ENCODE data around the gene YIPF3. TPM values are rescaled to one million over a fixed set of nuclear protein-coding genes. Genes with fewer than 3 reads are reported as not detected.

Gene YIPF3
- total and polyA plus RNA-seq, 9 of the 15 experiments (the other 6 are each of a cell fraction or from before 2014, with no cell fraction given): 27.5 to 75.3 (median 57.6) TPM

- TF ChIP-seq, protein P1, sequence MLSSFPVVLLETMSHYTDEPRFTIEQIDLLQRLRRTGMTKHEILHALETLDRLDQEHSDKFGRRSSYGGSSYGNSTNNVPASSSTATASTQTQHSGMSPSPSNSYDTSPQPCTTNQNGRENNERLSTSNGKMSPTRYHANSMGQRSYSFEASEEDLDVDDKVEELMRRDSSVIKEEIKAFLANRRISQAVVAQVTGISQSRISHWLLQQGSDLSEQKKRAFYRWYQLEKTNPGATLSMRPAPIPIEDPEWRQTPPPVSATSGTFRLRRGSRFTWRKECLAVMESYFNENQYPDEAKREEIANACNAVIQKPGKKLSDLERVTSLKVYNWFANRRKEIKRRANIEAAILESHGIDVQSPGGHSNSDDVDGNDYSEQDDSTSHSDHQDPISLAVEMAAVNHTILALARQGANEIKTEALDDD (IDR thresholded peaks at IDR 0.05): 0 out of 2 replicates have a peak, but pooled peaks have one; percentile 43
- TF ChIP-seq SIN3B (IDR thresholded peaks at IDR 0.05; ENCODE audit: low read depth) (peak; percentile 80), XRCC5 (IDR thresholded peaks at IDR 0.05; ENCODE audit: low read depth, low read length) (0 out of 2 replicates have a peak, but pooled peaks have one; percentile 52), POLR2B (IDR thresholded peaks at IDR 0.05; ENCODE audit: low read depth, partially characterized antibody) (peak; percentile 97), U2AF1 (optimal IDR thresholded peaks at IDR 0.05; ENCODE audit: low read depth, low read length) (no peak), HDAC3 (IDR thresholded peaks at IDR 0.05; ENCODE audit: borderline replicate concordance, partially characterized antibody) (peak; percentile 36), STAT5B (CRISPR knock-in tag; IDR thresholded peaks at IDR 0.05) (no peak), TBP (optimal IDR thresholded peaks at IDR 0.05; ENCODE audit: low read depth, low read length) (peak; percentile 91), NFIC (IDR thresholded peaks at IDR 0.05) (peak; percentile 60), ETV5 (CRISPR knock-in tag; IDR thresholded peaks at IDR 0.05; ENCODE audit: low read depth) (peak; percentile 85; the same call in 1 of the 2 replicates), RUNX1 (IDR thresholded peaks at IDR 0.05; ENCODE audit: low read depth) (0 out of 2 replicates have a peak, but pooled peaks have one; percentile 46), ZNF280B (CRISPR knock-in tag; IDR thresholded peaks at IDR 0.05) (no peak), ZBTB9 (CRISPR knock-in tag; IDR thresholded peaks at IDR 0.05) (no peak), CSDE1 (IDR thresholded peaks at IDR 0.05) (peak in 1 of 2 experiments; percentile 90; a peak in 2 of 4 replicates), CBX5 (IDR thresholded peaks at IDR 0.05; ENCODE audit: borderline replicate concordance, low read depth) (no peak), ELK3 (CRISPR knock-in tag; IDR thresholded peaks at IDR 0.05) (no peak), CAMTA2 (CRISPR knock-in tag; conservative IDR thresholded peaks at IDR 0.05) (no peak), CBX3 (IDR thresholded peaks at IDR 0.05; ENCODE audit: borderline replicate concordance in 1 of 2, low read length in 2 of 2) (peak in 1 of 2 experiments; percentile 59; a peak in 1 of 3 replicates), ZNF124 (CRISPR knock-in tag; IDR thresholded peaks at IDR 0.05) (no peak)
- TF ChIP-seq, protein P2, sequence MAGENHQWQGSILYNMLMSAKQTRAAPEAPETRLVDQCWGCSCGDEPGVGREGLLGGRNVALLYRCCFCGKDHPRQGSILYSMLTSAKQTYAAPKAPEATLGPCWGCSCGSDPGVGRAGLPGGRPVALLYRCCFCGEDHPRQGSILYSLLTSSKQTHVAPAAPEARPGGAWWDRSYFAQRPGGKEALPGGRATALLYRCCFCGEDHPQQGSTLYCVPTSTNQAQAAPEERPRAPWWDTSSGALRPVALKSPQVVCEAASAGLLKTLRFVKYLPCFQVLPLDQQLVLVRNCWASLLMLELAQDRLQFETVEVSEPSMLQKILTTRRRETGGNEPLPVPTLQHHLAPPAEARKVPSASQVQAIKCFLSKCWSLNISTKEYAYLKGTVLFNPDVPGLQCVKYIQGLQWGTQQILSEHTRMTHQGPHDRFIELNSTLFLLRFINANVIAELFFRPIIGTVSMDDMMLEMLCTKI (IDR thresholded peaks at IDR 0.05; ENCODE audit: partially characterized antibody): no peak
- TF ChIP-seq, protein P3, sequence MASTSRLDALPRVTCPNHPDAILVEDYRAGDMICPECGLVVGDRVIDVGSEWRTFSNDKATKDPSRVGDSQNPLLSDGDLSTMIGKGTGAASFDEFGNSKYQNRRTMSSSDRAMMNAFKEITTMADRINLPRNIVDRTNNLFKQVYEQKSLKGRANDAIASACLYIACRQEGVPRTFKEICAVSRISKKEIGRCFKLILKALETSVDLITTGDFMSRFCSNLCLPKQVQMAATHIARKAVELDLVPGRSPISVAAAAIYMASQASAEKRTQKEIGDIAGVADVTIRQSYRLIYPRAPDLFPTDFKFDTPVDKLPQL (IDR thresholded peaks at IDR 0.05; ENCODE audit: extremely low read depth, insufficient read length): no peak
Measured at GRCh38 chr6:43516697-43517504, at the start of gene YIPF3, which contains the start of gene POLR1C (continued).
